ENCODE results near the gene GPR107.

DNA sequence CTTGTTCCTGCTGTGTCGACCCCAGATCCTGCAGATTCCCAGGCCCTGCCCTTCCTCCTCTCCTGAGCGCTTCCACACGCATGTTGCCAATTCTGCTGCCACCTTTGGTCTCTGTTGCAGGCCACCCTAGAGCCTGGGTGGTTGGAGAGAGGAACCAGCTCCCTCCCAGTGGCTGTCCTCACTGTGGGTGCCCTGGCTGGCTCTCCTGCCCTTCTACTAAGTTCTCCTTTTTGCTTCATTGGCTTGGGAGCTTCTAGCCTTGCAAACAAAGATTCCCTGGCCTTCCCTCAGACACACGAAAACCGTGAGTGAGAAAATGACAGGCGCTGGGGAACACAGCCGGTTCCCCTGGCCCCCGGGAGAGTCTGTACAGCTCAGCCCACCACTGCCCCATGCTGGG is 104.3 kb downstream of the GPR107 start:
- TF ChIP-seq CTCF (IDR thresholded peaks at IDR 0.05): no peak
- TF ChIP-seq SREBF2 (IDR thresholded peaks at IDR 0.05): no peak
- no peak for TF ChIP-seq EP300 (IDR thresholded peaks at IDR 0.05)
- TF ChIP-seq ZFP36 (IDR thresholded peaks at IDR 0.05; ENCODE audit: borderline replicate concordance, partially characterized antibody): no peak
- TF ChIP-seq, protein P1, sequence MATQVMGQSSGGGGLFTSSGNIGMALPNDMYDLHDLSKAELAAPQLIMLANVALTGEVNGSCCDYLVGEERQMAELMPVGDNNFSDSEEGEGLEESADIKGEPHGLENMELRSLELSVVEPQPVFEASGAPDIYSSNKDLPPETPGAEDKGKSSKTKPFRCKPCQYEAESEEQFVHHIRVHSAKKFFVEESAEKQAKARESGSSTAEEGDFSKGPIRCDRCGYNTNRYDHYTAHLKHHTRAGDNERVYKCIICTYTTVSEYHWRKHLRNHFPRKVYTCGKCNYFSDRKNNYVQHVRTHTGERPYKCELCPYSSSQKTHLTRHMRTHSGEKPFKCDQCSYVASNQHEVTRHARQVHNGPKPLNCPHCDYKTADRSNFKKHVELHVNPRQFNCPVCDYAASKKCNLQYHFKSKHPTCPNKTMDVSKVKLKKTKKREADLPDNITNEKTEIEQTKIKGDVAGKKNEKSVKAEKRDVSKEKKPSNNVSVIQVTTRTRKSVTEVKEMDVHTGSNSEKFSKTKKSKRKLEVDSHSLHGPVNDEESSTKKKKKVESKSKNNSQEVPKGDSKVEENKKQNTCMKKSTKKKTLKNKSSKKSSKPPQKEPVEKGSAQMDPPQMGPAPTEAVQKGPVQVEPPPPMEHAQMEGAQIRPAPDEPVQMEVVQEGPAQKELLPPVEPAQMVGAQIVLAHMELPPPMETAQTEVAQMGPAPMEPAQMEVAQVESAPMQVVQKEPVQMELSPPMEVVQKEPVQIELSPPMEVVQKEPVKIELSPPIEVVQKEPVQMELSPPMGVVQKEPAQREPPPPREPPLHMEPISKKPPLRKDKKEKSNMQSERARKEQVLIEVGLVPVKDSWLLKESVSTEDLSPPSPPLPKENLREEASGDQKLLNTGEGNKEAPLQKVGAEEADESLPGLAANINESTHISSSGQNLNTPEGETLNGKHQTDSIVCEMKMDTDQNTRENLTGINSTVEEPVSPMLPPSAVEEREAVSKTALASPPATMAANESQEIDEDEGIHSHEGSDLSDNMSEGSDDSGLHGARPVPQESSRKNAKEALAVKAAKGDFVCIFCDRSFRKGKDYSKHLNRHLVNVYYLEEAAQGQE (IDR thresholded peaks at IDR 0.05): no peak
- TF ChIP-seq RCOR1 (IDR thresholded peaks at IDR 0.05; ENCODE audit: low read depth, low read length): no peak
- no peak for TF ChIP-seq MAX (IDR thresholded peaks at IDR 0.05)
- TF ChIP-seq RAD21 (conservative IDR thresholded peaks at IDR 0.05 in 1 of 2, IDR thresholded peaks at IDR 0.05 in 1 of 2): no peak

Measured in A549 (cell line).